ENCODE measurements around the gene HAT1. TPM values are rescaled to one million over a fixed set of nuclear protein-coding genes. Genes with fewer than 3 reads are reported as not detected.

HAT1 gene
- total RNA-seq, 2 donors from 2014 or later, result 5.6 to 21.5 TPM

GRCh38 chr2:172011812-172012575 lies 89.7 kb downstream of the HAT1 start:
- 77 to 84% methylated on average over 11 of the region's 11 CpGs for WGBS, 2 donors
- Histone ChIP-seq H3K9me3 (no peaks in the 10 kb centered on the region), H3K27me3 (no peaks in the 10 kb centered on the region), H3K27ac (peak overlapping the region in 3 of 4 donors; percentile 32 to 63 (median 63)), H3K4me3 (no peak overlapping the region), H3K4me1 (no peaks in the 10 kb centered on the region), H3K36me3 (replicated peaks in 1 of 2; ENCODE audit: insufficient read depth in 1 of 2, low read depth in 2 of 2) (no peaks in the 10 kb centered on the region)
- DNase-seq (no peak), ATAC-seq (no peak)
- no peak for TF ChIP-seq POLR2A (IDR thresholded peaks at IDR 0.05)
- TF ChIP-seq CTCF (IDR thresholded peaks at IDR 0.05), result no peak
- intact Hi-C loops (cut with DNase I), result no loop called here

- Histone ChIP-seq H3K27ac (peak overlapping the region; percentile 32 to 63 (median 60)), H3K4me1 (no peaks in the 10 kb centered on the region)
- TF ChIP-seq POLR2A (IDR thresholded peaks at IDR 0.05), result no peak
Measured at GRCh38 chr2:172012677-172013391, 90.6 kb downstream of the HAT1 start.

GRCh38 chr2:172013396-172013795 lies 91.1 kb downstream of the HAT1 start:
- H3K4me3 ChIP-seq, result no peak overlapping the region
- peak overlapping the region in 3 of 4 donors; percentile 32 to 63 (median 63) for H3K27ac ChIP-seq
- intact Hi-C loops (cut with DNase I), result no loop called here
- H3K9me3 ChIP-seq, result no peaks in the 10 kb centered on the region
- DNase-seq (no peak), ATAC-seq (no peak)
- H3K4me1 ChIP-seq, result no peaks in the 10 kb centered on the region
- TF ChIP-seq CTCF (IDR thresholded peaks at IDR 0.05) (no peak), POLR2A (IDR thresholded peaks at IDR 0.05) (no peak)
- no peaks in the 10 kb centered on the region for H3K36me3 ChIP-seq (replicated peaks in 1 of 2; ENCODE audit: insufficient read depth in 1 of 2, low read depth in 2 of 2)
- WGBS, 2 donors, result 64 to 76% methylated on average over 4 of the region's 4 CpGs
- H3K27me3 ChIP-seq, result no peaks in the 10 kb centered on the region

More at GRCh38 chr2:172012677-172013391, 90.6 kb downstream of the HAT1 start:
- WGBS, 2 donors, result 53 to 56% methylated on average over 7 to 9 of the region's 9 CpGs
- intact Hi-C loops (cut with DNase I), result no loop called here
- Histone ChIP-seq H3K4me3 (no peak overlapping the region), H3K9me3 (no peaks in the 10 kb centered on the region), H3K27me3 (no peaks in the 10 kb centered on the region), H3K36me3 (replicated peaks in 1 of 2; ENCODE audit: insufficient read depth in 1 of 2, low read depth in 2 of 2) (no peaks in the 10 kb centered on the region)
- peak; percentile 73 for ATAC-seq
- peak; percentile 23 to 53 (median 40) for DNase-seq

GRCh38 chr2:172021074-172021931 lies 99.0 kb downstream of the HAT1 start:
- Histone ChIP-seq H3K27ac (peak overlapping the region in 1 of 4 donors; percentile 39), H3K27me3 (no peaks in the 10 kb centered on the region), H3K9me3 (no peaks in the 10 kb centered on the region), H3K4me1 (peaks cover 4% of the 10 kb centered on the region), H3K36me3 (replicated peaks in 1 of 2; ENCODE audit: insufficient read depth in 1 of 2, low read depth in 2 of 2) (no peaks in the 10 kb centered on the region), H3K4me3 (no peak overlapping the region)
- DNase-seq (peak in 3 of 4 donors; percentile 8 to 19 (median 9)), ATAC-seq (no peak)
- 28 to 33% methylated on average over 8 of the region's 8 CpGs for WGBS, 2 donors
- TF ChIP-seq POLR2A (IDR thresholded peaks at IDR 0.05) (no peak), CTCF (IDR thresholded peaks at IDR 0.05) (no peak)
- intact Hi-C loops (cut with DNase I), result no loop called here

GRCh38 chr2:172021955-172022354 lies 99.7 kb downstream of the HAT1 start:
- H3K27ac ChIP-seq, result peak overlapping the region in 1 of 4 donors; percentile 39
- H3K36me3 ChIP-seq (replicated peaks in 1 of 2; ENCODE audit: insufficient read depth in 1 of 2, low read depth in 2 of 2), result no peaks in the 10 kb centered on the region
- H3K4me1 ChIP-seq, result peaks cover 4% of the 10 kb centered on the region
- DNase-seq, result no peak
- H3K4me3 ChIP-seq, result no peak overlapping the region
- ATAC-seq, result no peak
- TF ChIP-seq POLR2A (IDR thresholded peaks at IDR 0.05) (no peak), CTCF (IDR thresholded peaks at IDR 0.05) (no peak)
- no peaks in the 10 kb centered on the region for H3K9me3 ChIP-seq
- intact Hi-C loops (cut with DNase I), result no loop called here
- H3K27me3 ChIP-seq, result no peaks in the 10 kb centered on the region
- WGBS, 2 donors, result 50 to 53% methylated on average over 5 of the region's 5 CpGs
